NCI-H345 (cell line): ENCODE results near the gene ARIH2.
"Not testable (repeated sequence)": the region's sequence is repeated elsewhere in the genome, so short reads cannot be mapped to it uniquely, and the experiment has no call there.

ENCODE experiments used
- DNase-seq: peaks from one replicate; lab custom pipeline; 2025; lab: John Stamatoyannopoulos, UW

ARIH2 gene

DNA sequence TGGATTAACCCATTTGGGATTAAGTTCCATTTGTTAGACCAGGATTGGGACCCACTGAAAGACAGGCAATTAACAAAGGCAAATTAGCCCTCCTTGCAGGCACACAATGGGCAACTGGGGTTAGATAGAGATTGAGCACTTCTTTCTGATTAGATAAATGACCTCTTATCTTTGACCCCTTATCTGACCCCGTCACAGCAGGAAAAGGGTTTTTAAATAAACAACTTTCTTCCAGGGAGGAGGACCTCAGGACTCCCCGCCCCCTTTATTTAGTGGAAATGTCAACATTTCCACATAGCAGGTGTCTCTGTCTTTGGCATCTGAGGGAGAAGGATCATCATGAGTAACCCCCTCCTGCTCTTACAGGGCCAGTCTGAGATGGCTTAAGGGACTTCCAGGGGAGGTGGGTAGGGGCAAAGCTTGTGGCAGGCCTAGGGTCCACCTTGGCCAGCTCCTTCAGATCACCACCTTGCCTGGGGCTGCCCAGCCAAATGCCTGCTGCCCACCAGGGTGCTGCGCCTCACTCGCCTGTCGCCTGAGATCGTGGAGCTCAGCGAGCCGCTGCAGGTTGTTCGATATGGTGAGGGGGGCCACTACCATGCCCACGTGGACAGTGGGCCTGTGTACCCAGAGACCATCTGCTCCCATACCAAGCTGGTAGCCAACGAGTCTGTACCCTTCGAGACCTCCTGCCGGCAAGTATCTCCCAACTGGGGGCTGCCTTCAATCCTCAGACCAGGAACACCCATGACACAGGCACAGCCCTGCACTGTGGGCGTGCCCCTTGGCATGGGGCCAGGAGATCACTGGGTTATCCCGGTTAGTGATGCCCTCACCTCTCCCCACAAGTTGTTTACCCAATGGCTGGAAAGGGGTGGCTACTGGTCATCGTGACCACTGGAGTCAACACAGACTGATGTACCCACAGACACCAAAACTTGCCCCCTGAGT, 86.0 kb downstream of the ARIH2 start:
- DNase-seq, result peak; percentile 40

DNA sequence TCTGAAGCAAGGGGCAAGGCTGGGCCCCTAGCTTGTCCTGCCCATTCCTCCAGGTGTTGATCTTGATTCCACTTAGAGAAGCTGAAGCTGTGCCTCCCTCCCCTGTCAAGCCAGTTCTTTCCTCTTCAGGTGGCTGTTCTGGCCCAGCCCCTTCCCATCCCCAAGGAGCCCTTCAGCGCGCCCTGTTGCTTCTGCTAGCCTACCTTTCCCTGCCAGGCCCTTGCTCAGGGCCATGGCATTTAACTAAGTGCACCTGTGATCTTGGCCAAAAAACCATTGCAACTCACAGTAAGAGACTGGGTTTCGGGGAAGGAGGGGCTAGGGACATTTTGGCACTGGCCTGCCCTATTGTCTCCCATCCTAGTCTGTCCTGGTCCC, 86.7 kb downstream of the ARIH2 start:
- DNase-seq, result no peak

DNA sequence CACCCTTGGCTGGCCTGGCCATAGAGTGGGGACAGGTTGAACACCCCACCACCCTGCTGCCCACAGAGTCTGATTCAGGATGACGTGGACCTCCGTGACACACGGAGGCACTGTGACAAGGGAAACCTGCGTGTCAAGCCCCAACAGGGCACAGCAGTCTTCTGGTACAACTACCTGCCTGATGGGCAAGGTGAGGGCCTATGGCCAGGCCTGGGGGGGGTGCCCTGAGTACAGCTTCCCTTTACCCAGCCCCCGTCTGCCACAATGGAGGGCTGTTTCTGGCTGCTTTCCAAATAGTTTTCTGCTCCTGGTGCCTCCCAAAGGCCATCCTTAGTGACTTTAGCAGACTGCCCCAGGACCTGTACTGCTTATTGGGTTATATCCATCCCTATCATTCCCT, 87.4 kb downstream of the ARIH2 start:
- no peak for DNase-seq

DNA sequence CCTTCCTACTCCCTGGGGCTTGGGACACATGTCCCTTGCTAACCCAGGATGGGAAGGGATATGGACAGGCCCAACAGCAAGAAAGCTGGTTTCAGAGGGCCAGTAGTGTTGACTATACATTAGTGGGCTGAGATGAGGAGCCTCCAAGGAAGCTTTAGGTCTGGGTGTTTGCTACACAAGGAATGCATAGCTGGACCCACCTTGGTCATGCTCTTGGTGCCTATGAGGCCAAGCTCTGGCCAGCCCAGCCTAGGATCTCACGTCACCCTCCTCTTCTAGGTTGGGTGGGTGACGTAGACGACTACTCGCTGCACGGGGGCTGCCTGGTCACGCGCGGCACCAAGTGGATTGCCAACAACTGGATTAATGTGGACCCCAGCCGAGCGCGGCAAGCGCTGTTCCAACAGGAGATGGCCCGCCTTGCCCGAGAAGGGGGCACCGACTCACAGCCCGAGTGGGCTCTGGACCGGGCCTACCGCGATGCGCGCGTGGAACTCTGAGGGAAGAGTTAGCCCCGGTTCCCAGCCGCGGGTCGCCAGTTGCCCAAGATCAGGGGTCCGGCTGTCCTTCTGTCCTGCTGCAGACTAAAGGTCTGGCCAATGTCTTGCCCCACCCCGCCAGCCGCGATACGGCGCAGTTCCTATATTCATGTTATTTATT, 87.9 kb downstream of the ARIH2 start:
- peak; percentile 7 for DNase-seq

DNA sequence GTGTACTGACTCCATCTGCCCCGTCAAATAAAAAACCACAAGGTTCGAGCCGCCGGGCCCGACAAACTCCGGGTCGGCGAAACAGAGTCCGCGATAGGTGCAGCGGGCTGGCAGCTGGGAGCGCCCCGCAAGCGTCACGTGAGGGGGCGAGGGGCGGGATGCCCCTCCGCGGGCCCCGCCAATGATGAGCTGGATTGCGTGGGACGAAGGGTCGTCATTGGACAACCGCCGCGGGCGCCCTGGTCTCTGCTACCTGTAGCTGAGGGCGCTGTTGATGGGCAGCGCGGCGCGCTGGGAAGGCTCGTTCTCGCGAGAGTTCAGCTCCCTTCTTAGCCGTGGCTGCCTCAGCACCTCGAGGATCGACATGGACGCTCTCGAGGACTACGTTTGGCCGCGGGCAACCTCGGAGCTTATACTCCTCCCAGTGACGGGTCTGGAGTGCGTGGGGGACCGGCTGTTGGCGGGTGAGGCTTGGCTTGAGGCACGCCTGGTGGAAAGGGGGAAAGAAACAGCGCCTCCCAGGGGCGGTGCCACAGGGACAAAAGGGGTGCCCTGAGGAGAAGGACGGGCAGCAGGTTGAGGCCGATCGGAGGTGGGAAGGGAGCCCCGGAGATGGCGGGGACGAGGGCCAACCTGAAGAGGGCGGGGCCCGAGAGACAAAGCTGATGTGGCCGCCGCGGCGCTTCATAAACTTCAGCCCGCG, 88.6 kb downstream of the ARIH2 start, which contains the start of gene WDR6:
TSS of gene WDR6 (plus strand) at position 324 of the 703 bp plus-strand sequence. CDS start at position 365, 41 bp downstream.
- DNase-seq, result peak; percentile 96

- peak; percentile 76 for DNase-seq
These were observed 89.3 kb downstream of the ARIH2 start for GRCh38 chr3:49007771-49008528.

DNA sequence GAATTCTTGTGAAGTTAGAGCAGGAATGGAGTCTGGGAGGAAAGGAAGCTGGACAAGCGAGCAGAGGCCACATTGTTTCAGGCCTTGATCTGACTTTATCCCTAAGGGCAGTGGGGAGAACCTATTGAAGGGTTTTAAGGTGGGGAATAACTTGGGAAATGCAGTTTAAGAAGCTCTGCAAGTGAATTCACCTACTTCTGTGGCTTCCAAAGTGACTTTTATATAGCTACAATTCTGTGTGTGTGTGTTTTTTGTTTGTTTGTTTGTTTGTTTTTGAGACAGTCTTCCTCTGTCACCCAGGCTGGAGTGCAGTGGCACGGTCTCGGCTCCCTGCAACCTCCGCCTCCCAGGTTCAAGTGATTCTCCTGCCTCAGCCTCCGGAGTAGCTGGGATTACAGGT, 90.0 kb downstream of the ARIH2 start:
- not testable (repeated sequence) for DNase-seq

DNA sequence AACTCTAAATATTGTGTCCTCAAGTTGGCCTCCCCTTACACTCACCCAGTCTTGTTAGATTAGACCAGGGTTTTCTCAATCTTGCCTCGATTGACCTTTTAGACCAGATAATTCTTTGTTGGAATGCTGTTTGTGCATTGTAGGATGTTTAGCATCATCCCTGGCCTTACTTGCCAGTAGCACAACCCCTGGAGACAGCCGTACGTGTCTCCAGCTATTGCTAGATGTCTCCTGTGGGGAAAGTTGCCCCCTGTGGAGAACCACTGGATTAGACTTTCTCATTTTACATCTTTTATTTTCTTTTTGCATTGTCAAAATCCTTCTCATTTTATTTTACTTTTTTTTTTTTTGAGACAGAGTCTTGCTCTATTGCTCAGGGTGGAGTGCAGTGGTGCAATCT, 90.8 kb downstream of the ARIH2 start:
- no peak for DNase-seq

DNA sequence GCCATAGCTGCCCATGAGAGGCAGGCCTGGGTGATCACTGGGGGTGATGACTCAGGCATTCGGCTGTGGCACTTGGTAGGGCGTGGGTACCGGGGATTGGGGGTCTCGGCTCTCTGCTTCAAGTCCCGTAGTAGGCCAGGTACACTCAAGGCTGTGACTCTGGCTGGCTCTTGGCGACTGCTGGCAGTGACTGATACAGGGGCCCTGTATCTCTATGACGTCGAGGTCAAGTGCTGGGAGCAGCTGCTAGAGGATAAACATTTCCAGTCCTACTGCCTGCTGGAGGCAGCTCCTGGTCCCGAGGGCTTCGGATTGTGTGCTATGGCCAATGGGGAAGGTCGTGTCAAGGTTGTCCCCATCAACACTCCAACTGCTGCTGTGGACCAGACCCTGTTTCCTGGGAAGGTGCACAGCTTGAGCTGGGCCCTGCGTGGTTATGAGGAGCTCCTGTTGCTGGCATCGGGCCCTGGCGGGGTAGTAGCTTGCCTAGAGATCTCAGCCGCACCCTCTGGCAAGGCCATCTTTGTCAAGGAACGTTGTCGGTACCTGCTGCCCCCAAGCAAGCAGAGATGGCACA, 93.9 kb downstream of the ARIH2 start:
- no peak for DNase-seq

DNA sequence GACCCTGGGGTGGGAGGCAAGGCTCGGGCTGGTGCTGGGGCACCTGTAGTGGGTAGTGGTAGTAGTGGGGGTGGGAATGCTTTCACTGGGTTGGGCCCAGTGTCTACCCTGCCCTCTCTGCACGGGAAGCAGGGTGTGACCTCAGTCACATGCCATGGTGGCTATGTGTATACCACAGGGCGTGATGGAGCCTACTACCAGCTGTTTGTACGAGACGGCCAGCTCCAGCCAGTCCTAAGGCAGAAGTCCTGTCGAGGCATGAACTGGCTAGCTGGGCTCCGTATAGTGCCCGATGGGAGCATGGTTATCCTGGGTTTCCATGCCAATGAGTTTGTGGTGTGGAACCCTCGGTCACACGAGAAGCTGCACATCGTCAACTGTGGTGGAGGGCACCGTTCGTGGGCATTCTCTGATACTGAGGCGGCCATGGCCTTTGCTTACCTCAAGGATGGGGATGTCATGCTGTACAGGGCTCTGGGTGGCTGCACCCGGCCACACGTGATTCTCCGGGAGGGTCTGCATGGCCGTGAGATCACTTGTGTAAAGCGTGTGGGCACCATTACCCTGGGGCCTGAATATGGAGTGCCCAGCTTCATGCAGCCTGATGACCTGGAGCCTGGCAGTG, 94.6 kb downstream of the ARIH2 start:
- DNase-seq, result no peak

DNA sequence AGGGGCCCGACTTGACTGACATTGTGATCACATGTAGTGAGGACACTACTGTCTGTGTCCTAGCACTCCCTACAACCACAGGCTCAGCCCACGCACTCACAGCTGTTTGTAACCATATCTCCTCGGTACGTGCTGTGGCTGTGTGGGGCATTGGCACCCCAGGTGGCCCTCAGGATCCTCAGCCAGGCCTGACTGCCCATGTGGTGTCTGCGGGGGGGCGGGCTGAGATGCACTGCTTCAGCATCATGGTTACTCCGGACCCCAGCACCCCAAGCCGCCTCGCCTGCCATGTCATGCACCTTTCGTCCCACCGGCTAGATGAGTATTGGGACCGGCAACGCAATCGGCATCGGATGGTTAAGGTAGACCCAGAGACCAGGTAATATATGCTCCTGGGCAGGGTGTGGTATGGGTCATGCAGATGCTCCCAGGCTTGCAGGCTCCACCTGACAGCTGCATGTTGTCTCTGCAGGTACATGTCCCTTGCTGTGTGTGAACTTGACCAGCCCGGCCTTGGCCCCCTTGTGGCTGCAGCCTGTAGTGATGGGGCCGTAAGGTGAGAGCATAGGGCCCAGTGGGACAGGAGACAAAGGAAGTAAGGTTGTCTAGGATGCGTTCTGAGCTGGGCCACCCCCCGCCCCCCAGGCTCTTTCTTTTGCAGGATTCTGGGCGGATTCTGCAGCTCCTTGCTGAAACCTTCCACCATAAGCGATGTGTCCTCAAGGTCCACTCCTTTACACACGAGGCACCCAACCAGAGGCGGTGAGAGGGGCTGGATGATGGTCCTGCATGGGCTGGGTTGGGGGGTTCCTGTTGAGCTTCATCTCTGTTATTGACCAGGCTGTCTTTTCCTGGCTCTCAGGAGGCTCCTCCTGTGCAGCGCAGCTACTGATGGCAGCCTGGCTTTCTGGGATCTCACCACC, 95.4 kb downstream of the ARIH2 start:
- peak; percentile 21 for DNase-seq

DNA sequence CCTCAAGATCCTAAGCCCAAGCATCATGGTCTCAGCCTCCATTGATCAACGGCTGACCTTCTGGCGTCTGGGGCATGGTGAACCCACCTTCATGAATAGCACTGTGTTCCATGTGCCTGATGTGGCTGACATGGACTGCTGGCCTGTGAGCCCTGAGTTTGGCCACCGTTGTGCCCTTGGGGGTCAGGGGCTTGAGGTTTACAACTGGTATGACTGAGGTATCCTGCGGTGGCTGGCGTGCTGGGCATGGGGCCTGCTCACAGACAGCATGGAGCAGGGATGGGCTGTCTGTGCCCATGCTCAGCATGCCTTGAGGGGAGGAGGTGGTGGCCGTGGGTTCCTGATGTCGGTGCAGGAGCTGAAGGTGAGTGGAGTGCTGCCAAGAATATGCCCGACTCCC, 96.4 kb downstream of the ARIH2 start:
- DNase-seq, result no peak

GRCh38 chr3:49015765-49016164, 97.1 kb downstream of the ARIH2 start:
- no peak for DNase-seq

DNA sequence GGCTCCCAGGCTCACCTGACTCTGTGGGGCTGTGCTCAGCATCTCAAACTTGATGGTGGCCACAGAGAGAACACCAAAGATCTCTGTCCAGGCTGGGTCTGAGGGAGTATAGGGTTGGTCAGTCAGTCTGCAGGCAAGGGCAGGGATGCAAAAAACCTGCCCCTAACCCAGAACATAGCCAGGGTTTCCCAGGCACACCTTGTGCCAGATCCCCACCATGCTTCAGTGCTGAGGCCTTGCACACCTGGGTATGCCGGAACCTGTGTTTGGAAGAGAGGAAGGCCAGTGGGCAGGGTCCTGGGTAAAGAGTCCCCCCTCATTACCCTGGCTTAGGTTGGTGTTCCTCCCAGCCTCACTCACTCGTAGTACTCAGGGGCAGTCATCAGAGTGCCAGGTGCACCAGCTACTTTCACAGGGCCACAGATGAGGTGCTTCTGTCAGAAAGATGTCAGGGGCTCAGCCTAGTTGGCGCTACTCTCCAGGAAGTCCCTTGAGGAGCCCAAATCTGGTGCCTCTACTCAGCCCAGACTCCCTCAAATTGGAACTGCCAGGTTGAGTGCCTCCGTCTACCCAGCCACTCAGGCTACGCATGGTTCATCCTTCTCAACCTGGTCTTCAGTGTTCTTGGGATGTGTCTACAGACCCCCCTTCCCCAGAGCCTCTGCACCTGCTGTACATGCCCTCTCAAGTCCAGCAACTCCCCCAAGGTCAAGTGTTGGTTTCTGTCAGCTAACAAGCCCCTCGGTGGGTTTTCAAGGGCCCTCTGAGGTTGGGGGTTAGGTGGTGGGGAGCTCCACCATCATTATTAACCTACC, 98.0 kb downstream of the ARIH2 start:
- DNase-seq, result no peak

- DNase-seq, result peak; percentile 44
These were observed 98.8 kb downstream of the ARIH2 start for GRCh38 chr3:49017229-49017970.

- peak; percentile 81 for DNase-seq
These were observed 99.5 kb downstream of the ARIH2 start, which contains the start of gene DALRD3 for GRCh38 chr3:49017971-49018706. DALRD3 (minus strand) TSS chr3:49018580; CDS start chr3:49018564, 16 bp downstream.

- no peak for DNase-seq
These were observed 100.0 kb downstream of the ARIH2 start for GRCh38 chr3:49018707-49019006.

DNA sequence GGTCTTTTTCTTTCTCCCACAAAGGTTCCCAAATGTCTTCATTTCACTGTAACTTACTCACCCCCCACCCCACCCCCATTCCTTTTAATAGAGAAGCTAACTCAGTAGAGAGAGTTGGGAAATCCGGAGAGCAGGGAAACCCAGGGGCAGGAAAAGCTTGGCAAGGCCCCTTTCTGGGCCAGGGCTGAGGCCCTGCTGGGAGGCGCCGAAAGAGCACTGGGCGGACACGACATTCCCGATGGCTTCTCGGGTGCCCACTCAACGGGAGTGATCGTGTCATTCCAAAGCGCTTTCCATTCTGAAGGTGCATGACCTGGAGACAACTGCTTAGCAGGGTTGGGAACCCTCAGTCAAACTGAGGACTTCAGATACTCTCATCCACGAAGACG, 101.3 kb downstream of the ARIH2 start:
- DNase-seq, result no peak
